GM18505 (cell line): ENCODE data around the gene IL17C.

Experiments used
- ATAC-seq: cut with Tn5 transposase; IDR thresholded peaks from one replicate; pipeline ENCODE4 v1.9.1; 2021; ENCODE audit not compliant: unreplicated experiment
- POLR2A ChIP-seq: IDR thresholded peaks from 4 replicates; pipeline ENCODE4 v1.6.1; 2011; ENCODE audit warnings: borderline replicate concordance; ENCODE audit not compliant: insufficient read depth, insufficient read length; ENCODE audit errors: extremely low read depth

IL17C gene

GRCh38 chr16:88614818-88615580 is 23.4 kb upstream of the IL17C start:
- no peak for TF ChIP-seq POLR2A
- no peak for ATAC-seq

DNA sequence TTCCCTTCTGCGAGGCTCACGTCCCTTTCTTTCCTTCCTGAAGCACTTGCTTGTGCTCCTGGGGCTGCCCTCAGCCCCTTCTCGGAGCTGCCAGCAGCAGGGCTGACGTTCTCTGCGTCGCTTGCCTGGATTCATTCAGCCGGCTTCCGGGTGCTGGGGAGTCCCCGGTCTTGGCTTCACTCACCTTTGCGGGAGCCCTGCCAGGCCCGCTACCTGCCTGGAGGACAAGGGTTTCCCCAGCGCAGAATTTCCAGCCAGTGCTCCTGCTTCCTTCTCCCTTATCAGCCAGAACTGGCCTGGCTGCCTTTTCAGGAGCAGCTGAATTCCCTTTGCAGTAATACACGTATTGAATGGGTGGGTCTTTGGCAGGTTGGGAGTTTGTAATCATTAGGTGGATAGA is 22.1 kb upstream of the IL17C start:
- no peak for ATAC-seq

DNA sequence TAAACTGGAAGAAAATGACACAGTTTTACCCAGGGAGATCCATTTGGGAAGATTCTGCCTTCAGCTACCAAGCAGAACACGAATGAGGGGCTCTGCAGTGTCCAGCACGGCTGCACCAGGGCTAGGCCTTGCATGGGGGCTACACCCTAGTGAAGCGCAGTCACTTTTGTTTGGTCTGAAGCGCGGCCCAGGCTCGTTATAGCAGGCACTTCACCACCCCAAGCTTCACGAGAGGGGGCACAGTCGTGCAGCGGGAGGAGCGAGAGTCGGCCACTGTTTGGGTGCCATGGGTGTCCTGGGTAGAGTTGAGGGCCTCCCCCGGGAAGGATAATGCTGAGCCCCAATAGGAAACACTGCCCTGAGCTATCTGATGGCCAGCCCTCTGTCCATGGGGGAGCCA is 21.6 kb upstream of the IL17C start:
- TF ChIP-seq POLR2A = no peak
- no peak for ATAC-seq

More for the DNA sequence above, 22.1 kb upstream of the IL17C start:
- TF ChIP-seq POLR2A = no peak

DNA sequence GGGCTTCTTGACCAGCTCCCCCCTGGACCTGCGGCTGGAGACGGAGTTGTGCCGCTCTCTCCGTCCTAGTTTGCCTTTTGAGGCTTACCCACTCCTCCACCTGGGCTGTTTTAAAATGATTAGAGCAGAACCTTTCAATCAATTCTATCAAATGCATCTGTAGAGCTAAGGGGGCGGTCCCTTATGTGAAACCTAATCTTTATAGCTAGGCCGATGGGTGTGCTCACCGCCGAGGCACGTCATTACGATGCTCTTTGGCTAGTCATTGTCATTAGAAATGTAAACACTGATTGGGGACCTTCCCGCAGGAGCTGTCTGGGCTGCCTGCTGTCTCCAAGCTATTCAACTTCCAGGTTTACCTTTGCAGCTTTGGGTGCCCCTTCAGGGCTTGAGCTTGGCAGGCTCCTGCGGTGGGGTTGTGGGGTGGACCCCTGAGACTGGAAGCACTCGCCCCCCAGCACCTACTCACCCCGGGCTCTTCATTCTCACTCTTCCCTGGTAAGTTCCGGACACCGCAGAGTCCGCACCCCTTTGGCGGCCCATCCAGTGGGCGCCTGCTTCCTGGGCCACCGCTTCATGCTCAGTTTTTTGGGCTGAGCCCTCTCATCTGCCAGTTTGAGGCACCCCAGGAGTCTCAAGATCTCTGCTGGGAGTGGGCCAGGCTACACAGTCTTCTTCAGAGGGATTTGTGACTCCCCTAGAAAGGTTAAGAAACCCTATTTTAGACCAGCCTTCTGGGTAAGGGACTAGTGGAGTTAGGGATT is 20.9 kb upstream of the IL17C start:
- ATAC-seq = no peak
- no peak for TF ChIP-seq POLR2A

DNA sequence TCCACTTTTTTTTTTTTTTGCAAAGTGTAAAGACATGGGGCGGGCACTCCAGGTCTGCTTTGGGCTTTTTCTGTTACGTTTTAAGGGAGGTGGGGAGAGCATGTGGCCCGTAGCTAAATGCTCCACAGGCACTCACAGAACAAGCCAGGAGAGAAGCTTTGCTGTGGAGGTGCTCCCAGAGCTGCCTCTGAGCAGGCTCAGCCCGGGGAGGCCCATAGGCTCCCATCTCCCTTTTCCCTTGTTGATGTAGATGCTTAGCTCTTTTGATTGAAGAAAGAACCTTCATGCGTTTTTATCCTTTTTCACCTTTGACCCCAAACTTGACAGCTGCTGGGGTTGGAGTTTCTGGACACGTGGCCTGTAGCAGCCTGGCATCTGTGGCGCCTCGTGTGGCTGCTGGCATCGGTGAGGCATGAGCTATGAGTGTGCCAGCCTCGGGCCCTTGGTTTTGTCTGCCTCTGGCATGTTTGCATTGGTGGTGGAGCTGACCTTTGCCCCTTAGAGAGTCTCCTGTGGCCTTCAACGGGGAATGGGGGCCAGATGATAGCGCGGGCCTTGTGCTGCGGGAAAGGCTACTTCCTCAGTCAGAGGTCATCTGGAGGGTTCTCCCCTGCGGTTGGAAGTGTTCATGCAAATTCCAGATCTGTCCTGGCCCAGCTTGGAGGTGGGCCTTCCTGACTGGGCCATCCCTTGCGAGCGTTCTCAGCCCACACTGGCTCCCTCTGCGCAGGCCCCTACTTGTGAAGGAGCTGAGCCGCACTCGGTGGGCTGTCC is 20.0 kb upstream of the IL17C start:
- no peak for TF ChIP-seq POLR2A
- ATAC-seq = no peak

DNA sequence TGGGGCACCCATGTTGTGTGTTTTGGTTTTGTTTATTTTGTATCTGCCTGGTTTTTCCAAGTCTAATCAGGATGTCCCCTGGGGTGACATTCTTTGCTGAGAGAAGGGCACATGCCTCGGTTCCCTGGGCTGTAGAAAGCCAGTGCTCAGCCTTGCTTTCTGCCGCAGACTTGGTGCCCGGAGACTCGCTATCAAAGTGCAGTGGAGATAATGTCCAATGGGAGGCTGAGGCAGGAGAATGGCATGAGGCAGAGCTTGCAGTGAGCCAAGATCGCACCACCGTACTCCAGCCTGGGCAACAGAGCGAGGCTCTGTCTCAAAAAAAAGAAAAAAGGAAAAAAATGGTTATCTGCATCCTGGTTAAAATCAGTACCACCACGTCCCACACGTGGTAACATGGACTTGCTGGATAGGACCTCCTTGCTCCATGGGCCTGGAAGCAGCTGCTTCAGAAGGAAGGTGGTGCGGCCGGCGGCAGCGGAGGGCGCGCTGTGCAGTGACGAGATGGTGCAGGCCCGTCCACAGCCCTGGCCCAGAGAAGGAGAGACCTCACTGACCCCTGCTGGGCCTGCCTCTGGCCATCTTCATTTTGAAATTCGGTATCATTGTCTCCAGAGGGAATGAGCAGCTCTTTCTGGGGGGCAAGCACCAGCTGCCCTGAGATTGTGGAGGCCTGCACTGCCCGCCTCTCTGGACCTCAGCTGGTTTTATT is 19.3 kb upstream of the IL17C start:
- no peak for ATAC-seq
- no peak for TF ChIP-seq POLR2A

DNA sequence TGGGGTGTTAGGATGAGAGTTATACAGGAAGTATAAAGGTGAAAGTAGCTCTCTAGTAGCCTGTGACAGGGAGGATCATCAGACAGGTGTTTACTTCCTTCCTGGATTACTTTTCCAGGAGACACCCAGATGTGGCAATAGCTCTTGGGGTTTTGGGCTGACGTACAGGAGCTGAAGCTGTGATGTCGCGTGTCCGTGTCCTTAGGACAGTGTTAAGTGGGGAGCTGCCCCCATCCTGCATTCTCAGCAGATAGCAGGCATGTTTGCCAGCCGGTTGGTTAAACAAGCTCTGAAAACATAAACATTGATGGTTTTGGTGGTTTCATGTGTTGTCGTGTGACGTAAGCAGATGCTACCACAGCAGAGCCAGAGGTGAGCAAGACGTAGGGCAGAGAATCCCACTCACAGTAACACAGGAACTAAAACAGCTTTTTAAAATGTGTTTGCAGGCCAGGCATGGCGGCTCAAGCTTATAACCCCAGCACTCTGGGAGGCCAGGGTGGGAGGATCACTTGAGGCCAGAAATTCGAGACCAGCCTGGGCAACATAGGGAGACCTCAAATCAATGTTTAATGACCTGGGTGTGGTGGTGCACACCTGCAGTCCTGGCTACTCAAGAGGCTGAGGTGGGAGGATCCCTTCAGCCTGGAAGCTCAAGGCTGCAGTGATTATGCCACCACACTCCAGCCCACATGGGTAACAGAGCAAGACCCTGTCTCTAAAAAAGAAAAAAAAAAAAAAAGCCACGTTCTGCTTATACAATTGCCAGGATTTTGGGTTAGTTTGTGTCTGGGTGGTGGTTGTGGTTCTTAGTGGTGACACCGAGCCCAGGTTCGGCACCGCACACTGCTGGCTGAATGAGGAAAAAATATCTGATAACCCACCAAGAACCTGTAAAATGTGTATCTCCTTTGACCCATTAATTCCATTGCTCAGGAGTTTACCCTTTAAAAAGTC is 18.2 kb upstream of the IL17C start:
- no peak for ATAC-seq
- no peak for TF ChIP-seq POLR2A

GRCh38 chr16:88622125-88622524 is 16.2 kb upstream of the IL17C start:
- no peak for ATAC-seq
- TF ChIP-seq POLR2A = no peak

DNA sequence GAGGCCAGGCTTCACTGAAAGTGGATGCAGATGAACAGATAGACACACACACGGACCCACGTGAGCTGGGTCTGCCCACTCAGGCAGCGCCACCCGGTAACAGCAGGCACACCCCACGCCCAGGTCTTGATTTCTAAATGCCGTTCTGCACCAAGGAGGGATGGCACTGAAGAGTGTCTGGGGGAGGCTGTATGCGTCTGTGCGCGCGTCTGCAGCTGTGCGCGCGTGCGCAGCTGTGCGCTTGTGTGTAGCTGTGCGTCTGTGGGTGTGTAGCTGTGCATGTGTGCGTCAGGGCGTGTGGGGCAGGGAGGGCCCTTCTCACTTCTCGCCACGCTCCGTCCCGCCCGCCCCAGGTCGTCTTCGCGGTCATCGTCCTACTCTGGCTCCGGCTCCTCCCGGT is 15.5 kb upstream of the IL17C start:
- no peak for ATAC-seq
- TF ChIP-seq POLR2A = no peak

DNA sequence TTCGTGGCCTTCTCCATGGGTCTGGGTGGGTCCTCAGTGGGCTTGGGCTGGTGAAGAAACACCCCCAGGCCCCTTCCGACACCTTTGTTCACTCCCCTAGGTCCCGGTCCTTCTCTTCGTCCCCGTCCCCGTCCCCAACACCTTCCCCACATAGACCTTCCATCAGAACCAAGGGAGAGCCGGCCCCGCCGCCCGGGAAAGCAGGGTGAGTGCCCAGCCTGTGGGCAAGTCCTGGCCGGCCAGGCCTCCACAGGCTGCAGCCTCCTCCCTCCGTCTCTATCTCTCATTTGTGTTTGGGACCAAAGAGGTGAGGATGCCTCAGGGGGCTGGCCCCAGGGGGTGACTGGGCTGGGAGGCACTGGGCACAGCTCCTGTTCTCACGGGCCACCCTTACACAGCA is 14.5 kb upstream of the IL17C start:
- TF ChIP-seq POLR2A = no peak
- ATAC-seq = no peak

DNA sequence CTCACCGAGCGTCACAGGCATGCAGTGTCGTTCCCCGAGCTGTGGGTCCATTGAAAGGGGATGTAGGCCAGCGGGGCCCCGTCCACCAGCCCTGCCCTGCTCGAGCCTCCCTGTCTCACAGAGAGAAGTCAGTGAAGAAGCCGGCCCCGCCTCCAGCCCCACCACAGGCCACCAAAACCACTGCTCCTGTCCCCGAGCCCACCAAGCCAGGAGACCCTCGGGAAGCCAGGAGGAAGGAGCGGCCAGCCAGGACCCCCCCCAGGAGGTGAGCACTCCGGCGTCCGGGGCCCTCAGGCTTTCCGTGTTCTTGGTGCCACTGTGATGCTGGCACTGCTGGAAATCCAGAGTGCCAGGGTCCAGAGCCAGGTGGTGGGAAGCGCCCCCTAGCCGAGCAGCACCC is 13.9 kb upstream of the IL17C start:
- no peak for ATAC-seq
- no peak for TF ChIP-seq POLR2A

- ATAC-seq = no peak
- no peak for TF ChIP-seq POLR2A
Observed at GRCh38 chr16:88624977-88625576, 13.3 kb upstream of the IL17C start.

DNA sequence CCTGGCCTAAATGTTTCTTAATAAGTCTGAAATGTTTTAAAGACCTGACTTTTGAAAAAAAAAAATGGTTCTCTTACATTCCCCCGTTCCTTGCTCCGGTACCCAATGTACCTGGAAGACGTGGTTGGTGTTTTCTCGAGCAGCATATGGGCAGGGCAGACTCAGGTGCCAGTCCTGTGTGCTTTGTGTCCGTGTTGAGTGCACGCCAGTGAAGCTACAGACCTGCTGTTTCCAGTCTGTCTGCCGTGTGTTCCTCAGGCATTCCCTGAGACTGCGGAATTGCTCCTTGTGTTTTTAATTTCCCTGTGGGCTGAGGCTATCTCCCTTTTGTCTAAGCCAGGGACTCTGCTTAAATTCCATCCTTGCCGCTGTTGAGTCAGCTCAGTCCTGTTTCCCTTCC is 11.7 kb upstream of the IL17C start:
- TF ChIP-seq POLR2A = no peak

More for the DNA sequence above, 11.7 kb upstream of the IL17C start:
- no peak for ATAC-seq
